ENCODE data around the gene GSTA2. TPM values are rescaled to one million over a fixed set of nuclear protein-coding genes. Genes with fewer than 3 reads are reported as not detected.
"Not testable (repeated sequence)": the region's sequence is repeated elsewhere in the genome, so short reads cannot be mapped to it uniquely, and the experiment has no call there.

Gene GSTA2
- total and polyA plus RNA-seq, 2 of the 13 experiments (the other 11 are each of a cell fraction or from before 2014, with no cell fraction given) = 0.75 to 13.7 TPM

DNA sequence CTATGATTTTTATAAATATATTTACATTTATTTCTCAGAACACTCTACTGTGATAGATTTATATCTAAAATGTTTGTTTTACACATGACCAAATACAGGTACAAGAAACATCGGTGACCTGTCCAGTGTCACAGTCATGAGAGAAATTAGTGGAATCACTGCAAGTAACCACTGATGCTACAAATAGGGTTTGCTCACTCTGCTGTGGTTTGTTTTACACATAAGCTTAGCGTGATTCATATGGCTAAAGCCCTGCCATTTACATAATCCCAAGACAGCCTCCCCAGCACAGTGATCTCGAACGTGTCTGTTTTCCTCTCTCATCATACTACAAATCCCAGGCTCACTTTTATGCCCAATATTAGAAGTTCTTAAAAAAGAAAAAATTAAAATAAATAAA lies 6.1 kb upstream of the GSTA2 start:
- H3K9me3 ChIP-seq (ENCODE audit: low read length); H3K4me3 ChIP-seq (replicated peaks in 1 of 3; ENCODE audit: insufficient read depth in 1 of 3, low read depth in 2 of 3, low read length in 3 of 3); H3K9ac ChIP-seq (ENCODE audit: insufficient read depth, low read depth, low read length); H3K27me3 ChIP-seq (ENCODE audit: control insufficient read depth in 1 of 2, insufficient read depth in 2 of 2, low read length in 2 of 2); CTCF ChIA-PET (ENCODE audit: low intra/inter-chr PET ratio, low total read pairs); intact Hi-C loops (cut with micrococcal nuclease; ENCODE audit: unreplicated experiment); BruUV-seq (replicated peaks); H3K79me2 ChIP-seq (ENCODE audit: insufficient read depth, low read length); FAIRE-seq; in situ Hi-C loops (cut with HindIII; ENCODE audit: extremely low pct_ligation_motif_present, low pct_unique_long_range_greater_than_20kb); H3K36me3 ChIP-seq (replicated peaks in 1 of 2; ENCODE audit: control insufficient read depth in 1 of 2, insufficient read depth in 2 of 2, low read length in 2 of 2); DNase-seq (ENCODE audit: low spot score); H3K4me2 ChIP-seq (ENCODE audit: low read depth, low read length); H3K4me1 ChIP-seq (ENCODE audit: insufficient read depth, low read length); ATAC-seq; H2AFZ ChIP-seq (ENCODE audit: low read length); H4K20me1 ChIP-seq (ENCODE audit: insufficient read depth, low read length); POLR2A ChIA-PET; H3K27ac ChIP-seq (ENCODE audit: extremely low read length, insufficient read depth, low read length): not testable (repeated sequence)
- 81% methylated on average over 4 of the region's 4 CpGs for WGBS (ENCODE audit: low lambda C conversion rate)

DNA sequence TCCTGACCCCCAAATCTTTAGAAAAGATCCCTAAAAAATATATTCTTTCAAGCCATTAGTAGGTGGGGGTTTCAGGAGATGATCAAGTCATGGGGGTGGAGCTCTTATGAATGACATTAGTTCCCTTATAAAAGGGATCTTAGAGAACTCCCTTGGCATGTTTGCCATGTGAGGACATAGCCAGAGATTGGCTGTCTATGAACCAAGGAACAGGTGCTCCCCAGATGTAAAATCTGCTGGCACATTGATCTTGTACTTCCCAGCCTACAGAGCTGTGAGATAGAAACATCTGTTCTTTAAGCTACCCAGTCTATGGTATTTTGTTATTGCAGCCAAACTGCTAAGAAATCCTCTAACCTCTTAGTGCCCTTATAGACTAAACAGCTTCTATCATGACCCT lies 4.4 kb upstream of the GSTA2 start:
- H3K36me3 ChIP-seq (replicated peaks in 1 of 2; ENCODE audit: control insufficient read depth in 1 of 2, insufficient read depth in 2 of 2, low read length in 2 of 2); H3K9me3 ChIP-seq (ENCODE audit: low read length); H3K79me2 ChIP-seq (ENCODE audit: insufficient read depth, low read length); H3K27me3 ChIP-seq (ENCODE audit: control insufficient read depth in 1 of 2, insufficient read depth in 2 of 2, low read length in 2 of 2); CTCF ChIA-PET (ENCODE audit: low intra/inter-chr PET ratio, low total read pairs); H3K9ac ChIP-seq (ENCODE audit: insufficient read depth, low read depth, low read length); ATAC-seq; DNase-seq (ENCODE audit: low spot score); H3K4me2 ChIP-seq (ENCODE audit: low read depth, low read length); FAIRE-seq; H3K4me3 ChIP-seq (replicated peaks in 1 of 3; ENCODE audit: insufficient read depth in 1 of 3, low read depth in 2 of 3, low read length in 3 of 3); H3K27ac ChIP-seq (ENCODE audit: extremely low read length, insufficient read depth, low read length); H2AFZ ChIP-seq (ENCODE audit: low read length); H4K20me1 ChIP-seq (ENCODE audit: insufficient read depth, low read length); intact Hi-C loops (cut with micrococcal nuclease; ENCODE audit: unreplicated experiment); in situ Hi-C loops (cut with HindIII; ENCODE audit: extremely low pct_ligation_motif_present, low pct_unique_long_range_greater_than_20kb); BruUV-seq (replicated peaks); POLR2A ChIA-PET: not testable (repeated sequence)
- H3K4me1 ChIP-seq (ENCODE audit: insufficient read depth, low read length) = peaks cover 14% of the 10 kb centered on the region

DNA sequence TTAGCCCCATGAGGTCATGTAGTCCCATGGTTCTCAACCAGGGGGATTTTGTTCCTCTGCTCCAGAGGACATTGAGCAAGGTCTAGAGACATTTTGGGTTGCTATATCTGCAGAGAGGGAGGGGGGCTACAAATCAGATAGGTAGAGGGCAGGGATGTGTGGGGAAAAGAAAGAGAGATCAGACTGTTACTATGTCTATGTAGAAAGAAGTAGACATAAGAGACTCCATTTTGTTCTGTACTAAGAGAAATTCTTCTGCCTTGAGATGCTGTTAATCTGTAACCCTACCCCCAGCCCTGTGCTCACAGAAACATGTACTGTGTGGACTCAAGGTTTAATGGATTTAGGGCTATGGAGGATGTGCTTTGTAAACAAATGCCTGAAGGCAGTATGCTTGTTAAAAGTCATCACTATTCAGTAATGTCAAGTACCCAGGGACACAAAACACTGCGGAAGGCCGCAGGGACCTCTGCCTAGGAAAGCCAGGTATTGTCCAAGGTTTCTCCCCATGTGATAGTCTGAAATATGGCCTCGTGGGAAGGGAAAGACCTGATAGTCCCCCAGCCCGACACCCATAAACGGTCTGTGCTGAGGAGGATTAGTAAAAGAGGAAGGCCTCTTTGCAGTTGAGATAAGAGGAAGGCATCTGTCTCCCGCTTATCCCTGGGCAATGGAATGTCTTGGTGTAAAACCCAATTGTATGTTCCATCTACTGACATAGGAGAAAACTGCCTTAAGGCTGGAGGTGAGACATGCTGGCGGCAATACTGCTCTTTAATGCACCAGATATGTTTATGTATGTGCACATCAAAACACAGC lies 1.4 kb downstream of the GSTA2 start:
- H3K27ac ChIP-seq (ENCODE audit: extremely low read length, insufficient read depth, low read length) = peak overlapping the region; percentile 50
- H3K36me3 ChIP-seq (replicated peaks in 1 of 2; ENCODE audit: control insufficient read depth in 1 of 2, insufficient read depth in 2 of 2, low read length in 2 of 2); H3K9ac ChIP-seq (ENCODE audit: insufficient read depth, low read depth, low read length); BruUV-seq (replicated peaks); H2AFZ ChIP-seq (ENCODE audit: low read length); CTCF ChIA-PET (ENCODE audit: low intra/inter-chr PET ratio, low total read pairs); H3K9me3 ChIP-seq (ENCODE audit: low read length); POLR2A ChIA-PET; FAIRE-seq; in situ Hi-C loops (cut with HindIII; ENCODE audit: extremely low pct_ligation_motif_present, low pct_unique_long_range_greater_than_20kb); H3K27me3 ChIP-seq (ENCODE audit: control insufficient read depth in 1 of 2, insufficient read depth in 2 of 2, low read length in 2 of 2); H3K4me3 ChIP-seq (replicated peaks in 1 of 3; ENCODE audit: insufficient read depth in 1 of 3, low read depth in 2 of 3, low read length in 3 of 3); H3K79me2 ChIP-seq (ENCODE audit: insufficient read depth, low read length); H4K20me1 ChIP-seq (ENCODE audit: insufficient read depth, low read length): not testable (repeated sequence)
- peaks cover 46% of the 10 kb centered on the region for H3K4me1 ChIP-seq (ENCODE audit: insufficient read depth, low read length)
- peak; percentile 82 for DNase-seq (ENCODE audit: low spot score)
- 32% methylated on average over 7 of the region's 7 CpGs for WGBS (ENCODE audit: low lambda C conversion rate)
- ATAC-seq = peak; percentile 81
- intact Hi-C loops (cut with micrococcal nuclease; ENCODE audit: unreplicated experiment) = loop anchor here (5.0 kb wide), 1 partner anchor 35 kb away; no protein-coding TSS in a partner anchor
- H3K4me2 ChIP-seq (ENCODE audit: low read depth, low read length) = peak overlapping the region; percentile 37
- TF ChIP-seq FOXO1 (CRISPR knock-in tag; IDR thresholded peaks at IDR 0.05) = peak; percentile 80
- peak; percentile 67; the same call in 1 of the 2 replicates for TF ChIP-seq HDAC1 (CRISPR knock-in tag; IDR thresholded peaks at IDR 0.05)
- TF ChIP-seq, protein P1, sequence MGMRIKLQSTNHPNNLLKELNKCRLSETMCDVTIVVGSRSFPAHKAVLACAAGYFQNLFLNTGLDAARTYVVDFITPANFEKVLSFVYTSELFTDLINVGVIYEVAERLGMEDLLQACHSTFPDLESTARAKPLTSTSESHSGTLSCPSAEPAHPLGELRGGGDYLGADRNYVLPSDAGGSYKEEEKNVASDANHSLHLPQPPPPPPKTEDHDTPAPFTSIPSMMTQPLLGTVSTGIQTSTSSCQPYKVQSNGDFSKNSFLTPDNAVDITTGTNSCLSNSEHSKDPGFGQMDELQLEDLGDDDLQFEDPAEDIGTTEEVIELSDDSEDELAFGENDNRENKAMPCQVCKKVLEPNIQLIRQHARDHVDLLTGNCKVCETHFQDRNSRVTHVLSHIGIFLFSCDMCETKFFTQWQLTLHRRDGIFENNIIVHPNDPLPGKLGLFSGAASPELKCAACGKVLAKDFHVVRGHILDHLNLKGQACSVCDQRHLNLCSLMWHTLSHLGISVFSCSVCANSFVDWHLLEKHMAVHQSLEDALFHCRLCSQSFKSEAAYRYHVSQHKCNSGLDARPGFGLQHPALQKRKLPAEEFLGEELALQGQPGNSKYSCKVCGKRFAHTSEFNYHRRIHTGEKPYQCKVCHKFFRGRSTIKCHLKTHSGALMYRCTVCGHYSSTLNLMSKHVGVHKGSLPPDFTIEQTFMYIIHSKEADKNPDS (CRISPR knock-in tag; IDR thresholded peaks at IDR 0.05) = peak; percentile 78; the same call in 1 of the 2 replicates
- TF ChIP-seq SSRP1 (CRISPR knock-in tag; IDR thresholded peaks at IDR 0.05) = 0 out of 2 replicates have a peak, but pooled peaks have one; percentile 43
- TF ChIP-seq RARA (CRISPR knock-in tag; IDR thresholded peaks at IDR 0.05) = 0 out of 2 replicates have a peak, but pooled peaks have one; percentile 38
